Neural progenitor cell (in vitro differentiated cells): ENCODE data around the gene ASB13.

Source experiments
- CTCF ChIP-seq: fragments of 200-600 bp; sonication (generic); IDR thresholded peaks from 2 replicates; pipeline ENCODE4 v1.5.1; 2017; ENCODE audit warnings: antibody characterized with exemption, mild to moderate bottlenecking
- EZH2 ChIP-seq: fragments of 200-600 bp; sonication (generic); IDR thresholded peaks from 2 replicates; pipeline ENCODE4 v1.6.1; 2017; ENCODE audit warnings: antibody characterized with exemption, mild to moderate bottlenecking, moderate library complexity
- EZH2phosphoT487 ChIP-seq: fragments of 200-600 bp; sonication (generic); IDR thresholded peaks from 2 replicates; pipeline ENCODE4 v1.6.1; 2017; ENCODE audit warnings: antibody characterized with exemption

GRCh38 chr10:5595591-5595990 lies 70.8 kb downstream of the ASB13 start:
- TF ChIP-seq EZH2phosphoT487, result no peak
- TF ChIP-seq CTCF, result no peak
- TF ChIP-seq EZH2, result no peak
